ENCODE measurements around the gene ZNF221. TPM values are rescaled to one million over a fixed set of nuclear protein-coding genes. Genes with fewer than 3 reads are reported as not detected.

Gene ZNF221
- total RNA-seq, 1 experiment from 2014 or later = 2.8 TPM

DNA sequence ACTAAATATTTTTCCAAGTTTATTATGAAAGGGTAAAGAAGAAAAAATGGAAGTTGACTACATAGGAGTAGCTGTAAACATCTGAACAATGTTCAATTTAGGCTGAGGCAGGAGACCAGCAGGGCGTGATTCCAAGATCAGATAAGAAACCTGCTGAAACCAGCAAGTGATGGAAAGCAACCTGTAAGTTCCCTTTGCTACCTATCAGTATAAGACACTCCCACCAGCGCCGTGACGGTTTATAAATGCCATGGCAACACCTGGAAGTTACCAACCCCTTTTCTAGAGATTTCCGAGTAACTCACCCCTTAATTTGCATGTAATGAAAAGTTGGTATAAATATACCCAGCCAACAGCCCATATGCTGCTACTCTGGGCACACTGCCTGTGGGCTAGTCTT, 14.8 kb upstream of the ZNF221 start:
- ATAC-seq (no peak), DNase-seq (ENCODE audit: low read depth, low spot score) (no peak)
- Histone ChIP-seq H3K27ac (ENCODE audit: low read length) (no peak overlapping the region), H3K36me3 (ENCODE audit: control insufficient read depth, insufficient read depth, low read length) (no peaks in the 10 kb centered on the region; the same call in 1 of the 2 replicates), H3K9me3 (ENCODE audit: control insufficient read depth, insufficient read depth, low read depth, low read length) (peaks cover 8% of the 10 kb centered on the region; the same call in 1 of the 2 replicates), H3K27me3 (ENCODE audit: control insufficient read depth, insufficient read depth, low read length) (no peaks in the 10 kb centered on the region), H3K4me3 (ENCODE audit: low read depth in 2 of 2, low read length in 2 of 2) (no peak overlapping the region), H3K4me1 (ENCODE audit: control insufficient read depth, insufficient read depth, low read length) (0 out of 2 replicates have a peak, but pooled peaks cover 4% of the 10 kb centered on the region)
- in situ Hi-C loops (cut with HindIII; ENCODE audit: low pct_unique_long_range_greater_than_20kb, low sequenced_read_pairs) = no loop called here
- no TSS peak for BruUV-seq (replicated peaks)
- intact Hi-C loops (cut with micrococcal nuclease; ENCODE audit: unreplicated experiment) = no loop called here
- POLR2A ChIA-PET = no interaction called here
- TF ChIP-seq, protein P1, sequence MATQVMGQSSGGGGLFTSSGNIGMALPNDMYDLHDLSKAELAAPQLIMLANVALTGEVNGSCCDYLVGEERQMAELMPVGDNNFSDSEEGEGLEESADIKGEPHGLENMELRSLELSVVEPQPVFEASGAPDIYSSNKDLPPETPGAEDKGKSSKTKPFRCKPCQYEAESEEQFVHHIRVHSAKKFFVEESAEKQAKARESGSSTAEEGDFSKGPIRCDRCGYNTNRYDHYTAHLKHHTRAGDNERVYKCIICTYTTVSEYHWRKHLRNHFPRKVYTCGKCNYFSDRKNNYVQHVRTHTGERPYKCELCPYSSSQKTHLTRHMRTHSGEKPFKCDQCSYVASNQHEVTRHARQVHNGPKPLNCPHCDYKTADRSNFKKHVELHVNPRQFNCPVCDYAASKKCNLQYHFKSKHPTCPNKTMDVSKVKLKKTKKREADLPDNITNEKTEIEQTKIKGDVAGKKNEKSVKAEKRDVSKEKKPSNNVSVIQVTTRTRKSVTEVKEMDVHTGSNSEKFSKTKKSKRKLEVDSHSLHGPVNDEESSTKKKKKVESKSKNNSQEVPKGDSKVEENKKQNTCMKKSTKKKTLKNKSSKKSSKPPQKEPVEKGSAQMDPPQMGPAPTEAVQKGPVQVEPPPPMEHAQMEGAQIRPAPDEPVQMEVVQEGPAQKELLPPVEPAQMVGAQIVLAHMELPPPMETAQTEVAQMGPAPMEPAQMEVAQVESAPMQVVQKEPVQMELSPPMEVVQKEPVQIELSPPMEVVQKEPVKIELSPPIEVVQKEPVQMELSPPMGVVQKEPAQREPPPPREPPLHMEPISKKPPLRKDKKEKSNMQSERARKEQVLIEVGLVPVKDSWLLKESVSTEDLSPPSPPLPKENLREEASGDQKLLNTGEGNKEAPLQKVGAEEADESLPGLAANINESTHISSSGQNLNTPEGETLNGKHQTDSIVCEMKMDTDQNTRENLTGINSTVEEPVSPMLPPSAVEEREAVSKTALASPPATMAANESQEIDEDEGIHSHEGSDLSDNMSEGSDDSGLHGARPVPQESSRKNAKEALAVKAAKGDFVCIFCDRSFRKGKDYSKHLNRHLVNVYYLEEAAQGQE (IDR thresholded peaks at IDR 0.05; ENCODE audit: insufficient read depth in 1 of 2, low read depth in 2 of 2, low read length in 1 of 2) = no peak
- TF ChIP-seq, protein P2, sequence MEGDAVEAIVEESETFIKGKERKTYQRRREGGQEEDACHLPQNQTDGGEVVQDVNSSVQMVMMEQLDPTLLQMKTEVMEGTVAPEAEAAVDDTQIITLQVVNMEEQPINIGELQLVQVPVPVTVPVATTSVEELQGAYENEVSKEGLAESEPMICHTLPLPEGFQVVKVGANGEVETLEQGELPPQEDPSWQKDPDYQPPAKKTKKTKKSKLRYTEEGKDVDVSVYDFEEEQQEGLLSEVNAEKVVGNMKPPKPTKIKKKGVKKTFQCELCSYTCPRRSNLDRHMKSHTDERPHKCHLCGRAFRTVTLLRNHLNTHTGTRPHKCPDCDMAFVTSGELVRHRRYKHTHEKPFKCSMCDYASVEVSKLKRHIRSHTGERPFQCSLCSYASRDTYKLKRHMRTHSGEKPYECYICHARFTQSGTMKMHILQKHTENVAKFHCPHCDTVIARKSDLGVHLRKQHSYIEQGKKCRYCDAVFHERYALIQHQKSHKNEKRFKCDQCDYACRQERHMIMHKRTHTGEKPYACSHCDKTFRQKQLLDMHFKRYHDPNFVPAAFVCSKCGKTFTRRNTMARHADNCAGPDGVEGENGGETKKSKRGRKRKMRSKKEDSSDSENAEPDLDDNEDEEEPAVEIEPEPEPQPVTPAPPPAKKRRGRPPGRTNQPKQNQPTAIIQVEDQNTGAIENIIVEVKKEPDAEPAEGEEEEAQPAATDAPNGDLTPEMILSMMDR (IDR thresholded peaks at IDR 0.05) = no peak
- TF ChIP-seq POLR2AphosphoS5 (IDR thresholded peaks at IDR 0.05; ENCODE audit: low read depth, low read length) (no peak), SIN3A (IDR thresholded peaks at IDR 0.05; ENCODE audit: borderline replicate concordance, insufficient read depth, low read depth, low read length) (no peak), TCF7L2 (IDR thresholded peaks at IDR 0.05; ENCODE audit: low read depth, low read length) (no peak)
- CTCF ChIA-PET = no interaction called here

DNA sequence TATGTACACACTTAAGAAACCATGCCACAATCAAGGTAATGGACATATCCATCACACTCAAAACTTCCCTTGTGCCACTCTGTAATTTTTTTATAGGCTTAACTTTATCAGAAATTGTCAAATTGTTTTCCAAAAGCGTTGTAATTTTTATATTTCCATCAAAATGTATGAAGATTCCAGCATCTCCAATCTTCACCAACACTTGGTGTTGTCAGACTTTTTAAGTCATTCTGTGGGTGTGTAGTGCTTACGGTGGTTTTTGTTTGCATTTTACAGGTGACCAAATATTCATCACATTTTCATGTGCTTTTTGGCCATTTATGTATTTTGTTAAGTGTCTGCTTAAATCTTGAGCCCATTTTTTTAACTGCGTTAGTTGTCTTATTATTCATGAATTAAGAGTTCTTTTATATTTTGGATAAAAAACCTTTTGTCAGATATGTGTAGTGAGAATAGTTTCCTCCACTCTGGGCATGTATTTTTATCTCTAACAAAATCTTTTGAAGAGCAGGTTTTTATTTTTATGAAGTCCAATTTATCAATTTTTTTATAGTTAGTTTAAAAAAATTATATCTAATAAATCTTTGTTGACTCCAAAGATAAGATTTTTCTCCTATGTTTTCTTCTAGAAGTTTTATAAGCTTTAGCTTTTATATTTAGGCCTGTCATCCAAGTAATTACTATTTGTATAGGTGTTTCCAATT, 11.3 kb upstream of the ZNF221 start:
- BruUV-seq (replicated peaks) = no TSS peak
- Histone ChIP-seq H3K9me3 (ENCODE audit: control insufficient read depth, insufficient read depth, low read depth, low read length) (peaks cover 8% of the 10 kb centered on the region; the same call in 1 of the 2 replicates), H3K4me3 (ENCODE audit: low read depth in 2 of 2, low read length in 2 of 2) (no peak overlapping the region), H3K27ac (ENCODE audit: low read length) (no peak overlapping the region), H3K4me1 (ENCODE audit: control insufficient read depth, insufficient read depth, low read length) (0 out of 2 replicates have a peak, but pooled peaks cover 4% of the 10 kb centered on the region), H3K27me3 (ENCODE audit: control insufficient read depth, insufficient read depth, low read length) (no peaks in the 10 kb centered on the region), H3K36me3 (ENCODE audit: control insufficient read depth, insufficient read depth, low read length) (no peaks in the 10 kb centered on the region; the same call in 1 of the 2 replicates)
- ATAC-seq (no peak), DNase-seq (ENCODE audit: low read depth, low spot score) (no peak)
- intact Hi-C loops (cut with micrococcal nuclease; ENCODE audit: unreplicated experiment) (no loop called here), in situ Hi-C loops (cut with HindIII; ENCODE audit: low pct_unique_long_range_greater_than_20kb, low sequenced_read_pairs) (no loop called here)
- ChIA-PET POLR2A (interaction anchor here (0.7 kb wide), 1 partner anchor 137 kb away, joined by 3 read pairs; no protein-coding TSS in a partner anchor), CTCF (no interaction called here)
- TF ChIP-seq, protein P2 (IDR thresholded peaks at IDR 0.05) = no peak
